Measurements from ENCODE around the gene BCLAF1.
"Not testable (repeated sequence)": the region's sequence is repeated elsewhere in the genome, so short reads cannot be mapped to it uniquely, and the experiment has no call there.

BCLAF1 gene

GRCh38 chr6:136309729-136310311 lies 20.2 kb upstream of the BCLAF1 start:
- DNase-seq = no peak

DNA sequence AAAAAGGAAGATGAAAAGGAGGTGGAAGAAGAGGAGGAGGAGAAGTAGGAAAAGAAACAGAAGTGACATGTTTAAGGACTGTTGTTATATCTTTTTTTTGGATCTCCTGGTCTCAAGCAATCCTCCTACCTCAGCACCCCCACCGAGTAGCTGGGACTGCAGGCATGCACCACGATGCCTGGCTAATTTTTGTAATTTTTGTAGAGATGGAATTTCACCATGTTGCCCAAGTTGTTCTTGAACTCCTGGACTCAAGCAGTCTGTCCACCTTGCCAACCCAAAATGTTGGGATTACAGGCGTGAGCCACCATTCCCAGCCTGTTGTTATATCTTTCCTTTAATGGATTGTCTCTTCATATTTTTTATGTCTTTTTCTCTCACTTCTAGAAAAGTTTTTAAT lies 19.5 kb upstream of the BCLAF1 start:
- no peak for DNase-seq

GRCh38 chr6:136308469-136308868 lies 18.8 kb upstream of the BCLAF1 start:
- not testable (repeated sequence) for DNase-seq

DNA sequence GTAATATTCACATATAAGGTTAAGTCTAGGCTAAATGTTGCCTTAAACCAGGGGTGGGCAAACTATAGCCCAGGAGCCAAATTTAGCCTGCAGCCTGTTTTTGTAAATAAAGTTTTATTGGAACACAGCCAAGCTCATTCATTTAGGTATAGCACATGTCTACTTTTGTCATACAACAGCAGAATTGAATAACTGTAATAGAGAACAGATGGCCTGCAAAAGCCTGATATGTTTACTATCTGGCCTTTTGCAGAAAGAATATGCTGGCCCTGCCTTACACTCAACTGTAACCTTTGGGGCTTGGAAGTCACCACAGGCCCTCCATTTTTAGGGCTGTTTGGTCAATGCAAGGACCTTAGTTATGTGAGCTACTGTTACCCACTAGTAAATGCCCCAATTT lies 17.7 kb upstream of the BCLAF1 start:
- peak; percentile 80 for DNase-seq

- DNase-seq = no peak
Observed at GRCh38 chr6:136306466-136306865, 16.8 kb upstream of the BCLAF1 start.

GRCh38 chr6:136304410-136304809 lies 14.8 kb upstream of the BCLAF1 start:
- no peak for DNase-seq

GRCh38 chr6:136303516-136303915 lies 13.9 kb upstream of the BCLAF1 start:
- DNase-seq = no peak

DNA sequence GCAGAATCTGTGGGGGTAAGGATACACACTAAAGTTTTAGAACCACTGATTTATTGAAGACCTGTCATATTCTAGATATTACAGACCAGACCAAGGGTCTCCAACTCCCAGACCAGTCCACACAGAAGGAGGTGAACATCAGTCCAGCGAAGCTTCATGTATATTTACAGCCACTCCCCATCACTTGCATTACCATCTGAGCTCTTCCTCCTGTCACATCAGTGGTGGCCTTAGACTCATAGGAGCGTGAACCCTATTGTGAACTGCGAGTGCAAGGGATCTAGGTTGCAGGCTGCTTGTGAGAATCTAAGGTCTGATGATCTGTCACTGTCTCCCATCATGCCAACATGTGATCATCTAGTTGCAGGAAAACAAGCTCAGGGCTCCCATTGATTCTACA lies 5.0 kb upstream of the BCLAF1 start:
- no peak for DNase-seq

DNA sequence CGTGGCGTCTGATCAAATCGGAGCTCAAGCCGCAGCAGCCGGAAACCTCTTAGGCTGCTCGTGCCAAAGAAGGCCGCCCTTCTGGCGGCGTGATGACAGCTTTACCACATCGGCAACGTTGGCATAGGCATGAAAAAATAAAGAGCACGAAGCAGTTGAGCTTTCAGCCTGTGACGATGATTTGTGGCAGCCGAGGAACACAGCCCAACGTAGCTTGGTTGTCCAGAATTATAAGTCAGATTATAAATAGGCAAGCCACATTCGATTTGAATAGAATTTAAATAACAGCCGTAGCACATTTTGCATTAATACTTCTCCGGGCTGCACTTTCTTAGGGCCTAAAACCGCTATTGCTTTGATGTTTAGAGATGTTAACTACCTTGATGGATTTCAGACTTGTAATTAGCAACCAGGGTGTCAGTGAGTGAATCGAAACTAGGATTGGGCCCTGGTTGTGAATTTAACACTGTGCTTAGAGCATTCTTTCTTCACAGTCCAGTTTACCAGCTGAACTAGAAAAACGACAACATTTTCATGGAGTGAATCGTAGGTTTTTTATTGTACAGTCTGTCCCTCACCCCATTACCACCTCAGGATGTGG lies 864 bp upstream of the BCLAF1 start:
- DNase-seq = peak; percentile 90

- peak; percentile 95 for DNase-seq
Observed at GRCh38 chr6:136289327-136289578, 393 bp downstream of the BCLAF1 start.

DNA sequence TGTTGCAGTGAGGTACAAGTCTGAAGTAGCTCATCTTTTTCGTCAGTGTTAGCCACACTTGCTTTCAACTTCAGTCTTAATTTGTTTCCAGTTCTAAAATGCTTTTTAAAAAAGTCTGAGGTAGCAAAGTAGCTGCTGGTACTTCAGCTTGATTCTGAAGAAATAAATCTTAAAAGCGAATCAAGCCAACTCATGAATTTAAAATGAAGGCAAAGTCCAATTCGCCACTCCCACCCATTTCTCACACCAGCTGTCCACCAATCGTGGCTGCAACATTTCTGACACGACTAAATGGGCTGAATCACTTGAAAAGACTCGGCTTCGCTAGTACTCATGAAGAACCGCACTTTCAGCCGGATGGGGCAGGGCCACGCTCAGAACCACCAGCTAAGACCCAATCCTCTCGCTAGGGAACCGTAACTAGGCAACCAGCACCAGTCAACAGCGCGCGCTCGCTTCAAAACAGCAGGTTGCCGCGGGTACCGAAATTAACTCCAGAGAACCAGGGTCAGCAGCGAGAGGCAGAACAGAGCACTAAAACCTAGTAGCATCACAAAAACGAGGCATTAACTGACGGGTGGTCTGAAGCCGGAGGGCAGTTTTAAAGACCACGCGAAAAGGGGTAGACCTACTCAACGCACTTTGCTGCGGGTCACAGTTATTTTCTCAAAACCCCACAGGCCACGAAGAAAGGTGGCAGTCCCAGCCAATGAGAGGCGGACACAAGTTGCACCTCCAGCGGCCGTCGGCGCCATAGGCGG lies 900 bp downstream of the BCLAF1 start:
- DNase-seq = peak; percentile 74

- no peak for DNase-seq
Observed at GRCh38 chr6:136284909-136285308, 4.7 kb downstream of the BCLAF1 start.

- DNase-seq = no peak
Observed at GRCh38 chr6:136282906-136283305, 6.7 kb downstream of the BCLAF1 start.

- no peak for DNase-seq
Observed at GRCh38 chr6:136280032-136280609, 9.5 kb downstream of the BCLAF1 start.

GRCh38 chr6:136274062-136274461 lies 15.6 kb downstream of the BCLAF1 start:
- no peak for DNase-seq

DNA sequence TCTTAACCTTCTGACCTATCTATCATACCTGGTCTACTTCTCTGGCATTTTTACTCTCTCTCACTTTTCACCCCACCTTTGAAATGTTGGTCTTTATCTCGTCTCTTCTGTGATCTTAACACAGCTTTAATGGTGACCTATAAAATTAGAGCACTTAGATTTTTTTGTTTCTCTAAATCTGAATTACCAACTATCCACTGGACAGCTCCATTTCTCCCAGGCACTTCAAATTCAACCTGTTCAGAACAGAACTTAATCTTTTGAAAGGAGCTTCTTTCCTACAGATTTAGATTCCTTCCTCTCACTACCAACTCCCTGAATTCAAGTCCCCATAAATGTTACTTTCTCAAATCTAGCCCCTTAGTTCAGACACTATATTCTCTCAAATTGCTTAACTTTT lies 24.5 kb downstream of the BCLAF1 start:
- no peak for DNase-seq

- DNase-seq = no peak
Observed at GRCh38 chr6:136262940-136263339, 26.7 kb downstream of the BCLAF1 start.

DNA sequence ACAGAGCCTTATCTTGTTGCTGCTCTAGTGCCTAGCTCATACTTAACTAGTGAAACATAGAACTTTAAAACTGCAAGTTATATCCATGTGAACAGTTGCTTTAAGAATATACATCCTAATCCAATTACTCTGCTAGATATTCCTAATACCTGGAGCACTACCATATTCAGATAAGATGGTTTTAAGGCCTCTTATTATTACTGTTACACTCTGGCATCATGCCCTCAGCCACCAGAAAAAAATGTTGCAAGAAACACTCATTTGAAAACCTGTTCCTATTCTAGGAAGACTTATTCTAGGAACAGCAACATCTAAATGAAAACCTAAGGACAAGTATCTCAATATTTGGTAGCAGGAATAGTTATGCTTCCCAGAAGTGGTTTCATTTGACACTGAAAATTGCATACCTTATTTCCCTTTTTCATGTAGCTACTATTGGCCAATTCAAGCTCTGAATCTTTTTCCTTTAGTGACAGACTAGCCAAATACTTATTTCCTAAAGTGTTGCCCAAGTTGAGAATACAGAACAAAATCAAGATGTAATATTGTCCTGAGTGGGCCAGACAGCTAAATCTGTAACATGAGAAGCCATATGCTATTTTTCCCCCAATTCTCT lies 34.7 kb downstream of the BCLAF1 start:
- no peak for DNase-seq

DNA sequence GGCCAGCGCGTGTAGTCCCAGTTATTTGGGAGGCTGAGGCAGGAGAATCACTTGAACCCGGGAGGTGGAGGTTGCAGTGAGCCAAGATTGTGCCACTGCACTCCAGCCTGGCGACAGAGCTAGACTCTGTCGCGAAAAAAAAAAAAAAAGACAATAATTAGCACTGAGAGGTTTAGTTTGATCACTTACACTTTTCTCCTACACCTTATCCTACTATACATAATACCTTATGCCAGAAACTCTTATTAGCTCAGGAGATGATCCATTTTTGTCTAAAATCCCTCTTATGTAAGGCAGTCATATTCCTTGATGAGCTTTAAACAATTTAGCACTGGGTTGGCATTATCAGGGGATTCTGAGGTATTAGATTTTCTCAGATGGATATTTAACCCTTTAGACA lies 35.9 kb downstream of the BCLAF1 start:
- DNase-seq = no peak

DNA sequence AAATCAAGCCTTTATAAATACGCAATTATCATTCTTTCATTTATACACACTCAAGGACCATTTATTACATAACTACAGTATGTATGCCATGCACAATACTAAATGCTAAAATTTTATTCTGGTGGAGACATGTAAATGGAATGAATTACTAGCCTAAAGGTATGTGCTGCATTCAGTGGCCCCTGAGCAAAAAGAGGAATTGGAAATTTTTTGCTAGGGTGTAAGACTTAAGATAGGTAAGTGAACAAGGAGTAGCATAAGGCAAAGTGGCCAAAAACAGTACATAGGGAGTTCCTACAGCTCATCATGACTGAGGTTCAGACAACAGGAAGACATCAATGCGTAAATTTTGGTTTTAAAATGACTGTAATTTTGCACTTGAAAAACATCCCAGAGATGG lies 37.2 kb downstream of the BCLAF1 start:
- peak; percentile 5 for DNase-seq

- DNase-seq = no peak
Observed at GRCh38 chr6:136251394-136251793, 38.3 kb downstream of the BCLAF1 start.

DNA sequence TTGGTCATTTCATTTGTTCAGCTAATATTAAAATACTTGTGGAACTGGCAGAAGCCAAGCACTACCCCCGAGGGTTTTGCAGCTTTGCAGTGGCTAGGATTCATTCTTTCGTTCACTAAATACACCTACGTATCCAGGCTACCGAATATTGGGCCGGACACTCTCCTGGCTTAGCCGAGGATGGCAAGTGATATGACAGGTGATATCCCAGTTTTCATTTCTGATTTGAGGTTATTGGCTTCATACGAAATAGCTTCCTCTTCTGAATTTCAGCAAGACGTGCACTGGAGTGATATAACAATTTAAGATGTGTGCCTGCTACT lies 39.0 kb downstream of the BCLAF1 start:
- DNase-seq = peak; percentile 30

DNA sequence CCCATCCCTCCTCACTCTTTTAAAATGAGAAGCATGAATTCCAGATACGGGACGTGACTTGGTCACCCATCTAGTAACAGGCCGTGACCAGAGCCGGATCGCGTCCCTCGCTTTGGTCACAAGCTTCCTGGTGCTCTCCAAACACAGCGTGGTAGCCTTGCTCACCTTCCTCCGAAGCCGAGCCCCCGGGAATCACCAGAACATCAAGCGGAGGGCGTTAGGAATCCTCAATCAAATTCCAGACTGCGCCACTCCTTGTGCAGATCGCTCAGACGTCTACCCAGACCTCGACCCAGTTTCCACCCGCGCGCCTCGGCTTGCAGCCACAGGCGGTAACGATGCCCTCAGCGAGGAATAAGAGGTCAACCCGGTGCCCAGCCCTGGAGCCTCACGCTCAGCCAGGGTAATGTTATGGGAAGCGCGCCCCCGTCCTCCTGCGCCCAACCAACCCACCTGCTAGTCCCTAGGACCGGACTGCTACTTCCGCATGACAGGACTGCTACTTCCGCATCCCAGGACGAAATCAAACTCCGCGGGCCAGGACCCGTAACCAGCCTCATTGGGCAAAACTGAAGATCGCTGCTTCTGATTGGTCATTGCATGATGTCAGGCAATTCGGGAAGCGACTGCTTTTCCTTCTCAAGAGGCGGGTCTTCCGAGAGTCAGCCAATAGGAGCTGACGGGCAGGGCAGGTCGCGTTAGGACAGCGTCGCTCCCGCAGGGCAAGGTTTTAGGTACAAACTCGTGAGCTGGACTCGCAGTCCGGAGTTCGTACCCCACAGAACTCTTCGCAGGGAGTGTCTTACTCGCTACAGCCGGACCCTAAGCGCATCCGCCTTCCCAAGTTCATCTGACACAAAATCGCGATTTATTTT lies 39.6 kb downstream of the BCLAF1 start, which contains the start of gene MTFR2:
Gene MTFR2 (minus strand): TSS at position 501 of the 875 bp plus-strand sequence. CDS start 1,212 bp downstream, outside the sequence.
- peak; percentile 99 for DNase-seq
